DND-41 (cell line): ENCODE data around the gene SLC10A4.

Experiments
- CTCF ChIP-seq: IDR thresholded peaks from 2 replicates; pipeline ENCODE4 v1.5.1; 2012; ENCODE audit warnings: borderline replicate concordance, low read length, moderate library complexity, mild to moderate bottlenecking; ENCODE audit not compliant: poor library complexity, severe bottlenecking; ENCODE audit errors: extremely low read depth
- EZH2 ChIP-seq: IDR thresholded peaks from 3 replicates; pipeline ENCODE4 v1.6.1; 2012; ENCODE audit warnings: borderline replicate concordance, low read depth, mild to moderate bottlenecking, moderate library complexity, low read length, inconsistent platforms; ENCODE audit not compliant: severe bottlenecking

DNA sequence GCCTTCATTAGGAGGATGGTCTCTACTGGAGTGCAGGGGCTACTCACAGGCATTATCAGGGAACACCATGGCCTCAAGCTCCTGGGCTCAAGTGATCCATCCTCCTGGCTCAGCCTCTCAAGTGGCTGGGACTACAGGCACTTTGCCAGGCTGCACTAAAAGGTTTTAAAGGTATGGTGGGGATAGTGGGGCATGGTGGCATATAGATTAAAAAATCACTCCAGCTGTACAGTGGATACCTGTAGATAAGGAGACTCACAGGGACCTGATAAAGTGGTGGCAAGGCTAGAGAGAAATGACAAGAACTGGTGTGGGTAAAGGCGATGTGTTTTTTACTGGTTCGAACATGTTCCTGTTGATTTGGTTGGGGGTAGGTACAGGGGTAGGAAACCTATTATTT lies 12.8 kb downstream of the SLC10A4 start:
- TF ChIP-seq CTCF (no peak), EZH2 (no peak)
